MM.1S (cell line): ENCODE results near the gene WFIKKN1.

Experiments
- DNase-seq: peaks from one replicate; pipeline ENCODE4 v3.0.0-alpha.2; 2015
- H2AFZ ChIP-seq: fragments of 300-600 bp; sonication (generic); 2 replicates; pipeline ENCODE4 v1.6.0; 2016; ENCODE audit warnings: antibody characterized with exemption, low read length
- H3F3A ChIP-seq: fragments of 300-600 bp; sonication (generic); 2 replicates; pipeline ENCODE4 v1.6.1; 2016; ENCODE audit warnings: mild to moderate bottlenecking, antibody characterized with exemption, low read length, moderate library complexity, mixed read lengths; ENCODE audit not compliant: insufficient read depth
- H3K27ac ChIP-seq: fragments of 300-600 bp; sonication (generic); 2 replicates; pipeline ENCODE4 v1.5.1; 2016; ENCODE audit warnings: mild to moderate bottlenecking, low read length
- H3K27me3 ChIP-seq: fragments of 300-600 bp; sonication (generic); replicated peaks from 2 replicates; pipeline ENCODE4 v1.6.0; 2016; ENCODE audit warnings: low read length; ENCODE audit not compliant: insufficient read depth
- H3K36me3 ChIP-seq: fragments of 300-600 bp; sonication (generic); replicated peaks from 2 replicates; pipeline ENCODE4 v1.6.1; 2016; ENCODE audit warnings: mild to moderate bottlenecking, low read length, mixed read lengths; ENCODE audit not compliant: insufficient read depth
- H3K4me1 ChIP-seq: fragments of 300-600 bp; sonication (generic); 2 replicates; pipeline ENCODE4 v1.6.1; 2016; ENCODE audit warnings: low read length, mixed read lengths
- H3K4me2 ChIP-seq: fragments of 300-600 bp; sonication (generic); 2 replicates; pipeline ENCODE4 v1.6.0; 2016; ENCODE audit warnings: low read depth, low read length
- H3K4me3 ChIP-seq: fragments of 300-600 bp; sonication (generic); 2 replicates; pipeline ENCODE4 v1.5.1; 2016; ENCODE audit warnings: low read length, mixed read lengths
- H3K79me2 ChIP-seq: fragments of 300-600 bp; sonication (generic); 2 replicates; pipeline ENCODE4 v1.6.1; 2016; ENCODE audit warnings: mixed run types, low read length, mixed read lengths
- H3K9ac ChIP-seq: fragments of 300-600 bp; sonication (generic); 2 replicates; pipeline ENCODE4 v1.6.1; 2016; ENCODE audit warnings: low read length, mixed read lengths
- H3K9me2 ChIP-seq: fragments of 300-600 bp; sonication (generic); replicated peaks from 2 replicates; pipeline ENCODE4 v1.6.1; 2016; ENCODE audit warnings: mild to moderate bottlenecking, low read length, mixed read lengths; ENCODE audit not compliant: insufficient read depth
- H3K9me3 ChIP-seq: fragments of 300-600 bp; sonication (generic); replicated peaks from 2 replicates; pipeline ENCODE4 v1.6.1; 2016; ENCODE audit warnings: mild to moderate bottlenecking, low read length, mixed read lengths; ENCODE audit not compliant: insufficient read depth
- H4K20me1 ChIP-seq: fragments of 300-600 bp; sonication (generic); 2 replicates; pipeline ENCODE4 v1.6.1; 2016; ENCODE audit warnings: mild to moderate bottlenecking, low read length, moderate library complexity, mixed read lengths; ENCODE audit not compliant: insufficient read depth
- CTCF ChIP-seq: fragments of 300-600 bp; sonication (generic); IDR thresholded peaks from 2 replicates; pipeline ENCODE4 v1.5.1; 2016; ENCODE audit warnings: antibody characterized with exemption, low read length, mixed read lengths
- EZH2 ChIP-seq: fragments of 300-600 bp; sonication (generic); optimal IDR thresholded peaks from 2 replicates; pipeline ENCODE3; 2017; ENCODE audit warnings: low read depth, mild to moderate bottlenecking, antibody characterized with exemption, low read length, mixed read lengths
- EZH2phosphoT487 ChIP-seq: fragments of 300-600 bp; sonication (generic); IDR thresholded peaks from 2 replicates; pipeline ENCODE4 v1.6.1; 2018; ENCODE audit warnings: antibody characterized with exemption, low read length

Gene WFIKKN1

GRCh38 chr16:631808-632358 is 1.1 kb downstream of the WFIKKN1 start:
- Histone ChIP-seq H3K27me3 (no peaks in the 10 kb centered on the region), H4K20me1 (no peaks in the 10 kb centered on the region), H3K79me2 (peaks cover 16% of the 10 kb centered on the region), H3K4me3 (no peak overlapping the region), H2AFZ (no peak overlapping the region), H3K9me2 (no peaks in the 10 kb centered on the region), H3K9me3 (no peaks in the 10 kb centered on the region), H3K4me1 (0 out of 2 replicates have a peak, but pooled peaks cover 3% of the 10 kb centered on the region), H3F3A (peaks cover 3% of the 10 kb centered on the region; the same call in 1 of the 2 replicates), H3K27ac (no peak overlapping the region), H3K9ac (no peak overlapping the region), H3K4me2 (no peak overlapping the region), H3K36me3 (no peaks in the 10 kb centered on the region)
- TF ChIP-seq EZH2: no peak
- no peak for TF ChIP-seq CTCF
- TF ChIP-seq EZH2phosphoT487: no peak
- DNase-seq: no peak

- H4K20me1 ChIP-seq: no peaks in the 10 kb centered on the region
- no peak overlapping the region for H3K27ac ChIP-seq
- no peaks in the 10 kb centered on the region for H3K9me2 ChIP-seq
- no peak for TF ChIP-seq EZH2phosphoT487
- no peak for TF ChIP-seq EZH2
- TF ChIP-seq CTCF: no peak
- H3K4me3 ChIP-seq: no peak overlapping the region
- no peak overlapping the region for H3K4me2 ChIP-seq
- H3K36me3 ChIP-seq: no peaks in the 10 kb centered on the region
- peaks cover 16% of the 10 kb centered on the region for H3K79me2 ChIP-seq
- H3K9ac ChIP-seq: no peak overlapping the region
- H2AFZ ChIP-seq: no peak overlapping the region
- 0 out of 2 replicates have a peak, but pooled peaks cover 3% of the 10 kb centered on the region for H3K4me1 ChIP-seq
- no peak for DNase-seq
- no peaks in the 10 kb centered on the region for H3K27me3 ChIP-seq
- peaks cover 3% of the 10 kb centered on the region; the same call in 1 of the 2 replicates for H3F3A ChIP-seq
- H3K9me3 ChIP-seq: no peaks in the 10 kb centered on the region
These were observed 1.9 kb downstream of the WFIKKN1 start for GRCh38 chr16:632486-633335.

- no peak overlapping the region for H3K4me2 ChIP-seq
- no peak for DNase-seq
These were observed 2.7 kb downstream of the WFIKKN1 start for GRCh38 chr16:633336-634050.

More at GRCh38 chr16:633336-634050, 2.7 kb downstream of the WFIKKN1 start:
- Histone ChIP-seq H3K9ac (no peak overlapping the region), H3K79me2 (peaks cover 16% of the 10 kb centered on the region), H3K36me3 (no peaks in the 10 kb centered on the region), H3K27ac (no peak overlapping the region), H3K9me3 (no peaks in the 10 kb centered on the region), H3K4me1 (0 out of 2 replicates have a peak, but pooled peaks cover 3% of the 10 kb centered on the region), H3K9me2 (no peaks in the 10 kb centered on the region), H3K27me3 (no peaks in the 10 kb centered on the region), H3F3A (peaks cover 3% of the 10 kb centered on the region; the same call in 1 of the 2 replicates), H3K4me3 (no peak overlapping the region), H4K20me1 (no peaks in the 10 kb centered on the region), H2AFZ (no peak overlapping the region)
- TF ChIP-seq EZH2 (no peak), CTCF (no peak), EZH2phosphoT487 (no peak)
